GM18909 (cell line): ENCODE data around the gene SLC16A10.
"Not testable (repeated sequence)": the region's sequence is repeated elsewhere in the genome, so short reads cannot be mapped to it uniquely, and the experiment has no call there.

Experiments
- ATAC-seq: cut with Tn5 transposase; IDR thresholded peaks from one replicate; pipeline ENCODE4 v1.9.1; 2021; ENCODE audit warnings: mild to moderate bottlenecking; ENCODE audit not compliant: unreplicated experiment, poor library complexity

Gene SLC16A10

DNA sequence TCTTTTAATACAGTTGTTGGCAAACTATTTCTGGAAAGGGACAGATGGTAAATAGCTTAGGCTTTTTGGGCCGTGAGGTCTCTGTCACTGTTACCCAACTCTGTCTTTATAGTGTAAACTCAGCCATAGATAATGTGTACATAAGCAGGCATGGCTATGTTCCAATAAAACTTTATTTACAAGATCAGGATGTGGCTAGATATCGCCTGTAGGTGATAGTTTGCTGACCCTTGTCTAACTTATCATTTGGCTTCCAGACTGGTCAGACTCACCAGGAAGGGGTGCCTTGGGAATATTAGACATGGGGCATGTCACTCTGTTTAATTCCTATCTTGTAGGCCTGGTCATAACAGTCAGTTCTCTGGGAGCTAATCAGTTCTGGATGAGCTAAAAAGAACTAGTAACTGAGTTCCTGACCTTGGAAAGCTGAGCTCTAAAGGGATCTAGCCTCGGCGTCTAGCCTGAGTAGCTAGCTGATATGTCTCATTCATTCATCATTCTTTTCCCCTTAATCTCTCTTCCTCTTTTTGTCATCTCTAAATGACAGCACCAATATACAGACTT is 163.6 kb downstream of the SLC16A10 start:
- ATAC-seq: no peak

- no peak for ATAC-seq
Measured at GRCh38 chr6:111252726-111253125, 165.4 kb downstream of the SLC16A10 start.

DNA sequence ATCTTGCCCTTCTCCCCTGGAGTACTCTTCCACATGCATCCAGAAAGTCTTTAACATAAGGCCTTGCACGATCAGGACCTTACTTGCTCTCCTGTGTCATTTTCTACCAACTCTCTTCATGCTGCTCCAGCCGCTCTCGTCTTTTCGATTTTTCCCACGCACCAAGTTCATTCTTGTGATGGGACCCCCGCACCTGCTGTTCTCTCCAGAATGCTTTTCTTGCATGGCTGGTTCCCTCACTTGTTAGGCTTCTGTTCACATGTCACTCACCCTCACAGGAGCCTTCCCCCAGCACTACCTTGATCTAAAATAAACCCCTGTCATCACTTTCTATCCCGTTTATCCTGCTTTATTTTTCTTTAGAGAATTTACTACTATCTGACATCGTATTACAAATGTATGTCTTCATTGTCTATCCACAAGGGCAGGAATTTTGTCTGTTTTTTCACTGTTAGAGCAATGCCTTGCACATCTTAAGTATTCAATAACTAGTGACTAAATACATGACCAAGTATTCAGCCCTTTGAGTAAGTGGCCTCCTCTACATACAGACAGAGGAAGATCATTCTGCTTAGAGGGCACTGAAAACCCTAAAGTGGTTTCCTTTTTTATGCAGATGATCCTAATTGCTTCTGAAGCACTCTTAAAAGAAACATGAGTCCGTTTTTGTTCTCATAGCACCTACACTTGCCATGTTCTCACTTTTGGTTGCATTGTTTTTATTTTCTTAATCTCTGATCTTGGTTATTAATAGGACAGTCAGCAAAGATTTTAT is 166.9 kb downstream of the SLC16A10 start:
- ATAC-seq: no peak

- no peak for ATAC-seq
Measured at GRCh38 chr6:111254779-111255166, 167.5 kb downstream of the SLC16A10 start.

GRCh38 chr6:111255838-111256237 is 168.5 kb downstream of the SLC16A10 start:
- ATAC-seq: not testable (repeated sequence)

GRCh38 chr6:111256646-111257045 is 169.3 kb downstream of the SLC16A10 start:
- no peak for ATAC-seq

GRCh38 chr6:111258010-111258409 is 170.7 kb downstream of the SLC16A10 start:
- no peak for ATAC-seq

DNA sequence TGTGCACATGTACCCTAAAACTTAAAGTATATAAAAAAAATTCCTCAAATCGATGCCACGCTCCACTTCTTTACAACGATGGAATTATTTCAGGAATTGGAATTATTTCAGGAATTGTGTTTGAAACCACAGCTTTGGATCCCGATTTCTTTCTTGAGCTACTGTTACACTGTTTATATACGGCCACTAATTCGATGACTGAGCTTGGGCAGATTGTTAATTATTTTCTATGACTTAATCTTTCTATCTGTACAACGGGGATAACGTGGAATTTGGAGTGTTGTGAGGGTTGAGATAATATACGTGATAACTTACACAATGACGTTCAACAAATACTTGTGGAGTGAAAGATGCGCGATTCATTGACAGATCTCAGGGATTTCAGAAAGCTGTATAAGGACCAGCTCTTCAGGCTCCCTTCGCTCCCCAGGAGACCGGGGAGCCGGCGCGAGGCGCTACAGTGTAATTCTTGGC is 171.3 kb downstream of the SLC16A10 start:
- ATAC-seq: no peak

- peak; percentile 99 for ATAC-seq
Measured at GRCh38 chr6:111259089-111259831, 172.0 kb downstream of the SLC16A10 start.

GRCh38 chr6:111260570-111261298 is 173.4 kb downstream of the SLC16A10 start:
- ATAC-seq: no peak

DNA sequence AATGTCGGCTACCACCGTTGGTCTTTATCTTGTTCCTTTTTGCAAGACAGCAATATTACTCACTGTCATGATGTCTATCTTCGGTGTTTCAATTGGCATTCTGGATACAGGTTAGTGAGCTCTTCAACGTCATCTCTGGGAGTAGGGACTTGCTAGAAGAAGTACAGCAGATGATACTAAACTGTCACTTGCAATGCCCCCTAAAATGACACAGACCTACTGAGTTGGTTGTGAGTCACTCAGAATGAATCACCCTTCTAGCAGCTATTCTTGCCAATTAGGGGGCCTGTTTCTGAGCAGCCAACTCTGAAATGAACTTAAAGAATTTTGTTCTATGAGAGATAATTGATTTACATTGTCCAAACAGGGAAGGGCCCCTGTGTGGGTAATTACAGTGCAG is 176.5 kb downstream of the SLC16A10 start:
- ATAC-seq: no peak

DNA sequence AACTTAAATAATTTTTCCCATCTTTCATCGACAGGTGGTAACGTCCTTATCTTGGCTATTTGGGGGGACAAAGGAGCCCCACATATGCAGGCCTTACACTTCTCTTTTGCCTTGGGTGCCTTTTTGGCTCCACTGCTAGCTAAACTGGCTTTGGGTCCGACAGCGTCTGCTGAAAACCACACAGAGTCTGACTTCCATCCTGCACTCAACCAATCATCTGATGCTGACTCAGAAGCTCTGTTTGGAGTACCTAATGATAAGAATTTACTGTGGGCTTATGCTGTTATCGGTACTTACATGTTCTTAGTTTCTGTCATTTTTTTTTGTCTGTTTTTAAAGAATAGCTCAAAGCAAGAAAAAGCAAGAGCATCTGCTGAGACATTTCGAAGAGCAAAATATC is 178.5 kb downstream of the SLC16A10 start:
- no peak for ATAC-seq

GRCh38 chr6:111266276-111266675 is 179.0 kb downstream of the SLC16A10 start:
- no peak for ATAC-seq

DNA sequence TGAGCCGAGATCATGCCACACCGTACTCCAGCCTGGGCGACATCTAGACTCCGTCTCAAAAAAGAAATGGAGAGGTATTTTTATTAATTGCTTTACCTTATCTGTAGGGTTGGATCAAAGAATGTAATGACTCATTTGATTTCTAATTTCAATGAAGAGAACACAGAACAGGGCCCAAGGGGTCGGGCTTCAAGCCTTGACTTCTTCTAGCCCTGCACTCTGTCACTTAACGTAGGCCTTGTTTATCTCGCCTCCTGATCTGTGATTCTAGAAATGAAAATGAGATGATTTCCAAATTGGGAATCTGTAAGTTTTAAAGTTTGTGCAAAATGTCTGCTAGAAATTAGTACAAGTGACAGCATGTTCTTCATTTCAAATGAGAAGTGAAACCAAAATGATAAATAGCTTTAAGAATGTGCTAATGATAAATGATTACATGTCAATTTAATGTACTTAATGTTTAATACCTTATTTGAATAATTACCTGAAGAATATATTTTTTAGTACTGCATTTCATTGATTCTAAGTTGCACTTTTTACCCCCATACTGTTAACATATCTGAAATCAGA is 180.5 kb downstream of the SLC16A10 start:
- ATAC-seq: no peak

DNA sequence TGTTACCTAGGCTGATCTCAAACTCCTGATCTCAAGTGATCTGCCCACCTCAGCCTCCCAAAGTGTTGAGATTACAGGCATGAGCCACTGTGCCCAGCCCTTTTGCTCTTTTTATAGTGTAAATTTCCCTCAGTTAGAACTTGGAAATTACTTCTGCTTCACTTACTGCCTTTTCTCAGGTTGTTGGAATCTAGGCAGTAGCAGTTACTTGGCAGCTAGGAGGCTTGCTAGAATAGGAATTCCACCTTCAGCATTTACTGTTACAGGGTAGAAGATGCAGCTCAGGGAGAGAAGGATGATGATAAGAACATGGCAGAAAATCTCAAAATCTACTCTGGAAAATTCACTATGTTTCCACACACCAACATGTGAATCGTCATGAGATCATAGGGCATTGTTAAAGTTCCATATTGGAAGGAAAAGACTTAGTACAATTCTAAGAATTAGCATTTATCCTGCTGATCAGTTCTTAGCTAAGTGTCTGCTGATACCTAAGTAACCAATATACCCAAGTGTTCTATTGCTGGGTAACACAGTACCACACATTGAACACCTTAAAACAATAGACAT is 182.2 kb downstream of the SLC16A10 start:
- no peak for ATAC-seq

GRCh38 chr6:111270121-111270520 is 182.8 kb downstream of the SLC16A10 start:
- ATAC-seq: no peak

DNA sequence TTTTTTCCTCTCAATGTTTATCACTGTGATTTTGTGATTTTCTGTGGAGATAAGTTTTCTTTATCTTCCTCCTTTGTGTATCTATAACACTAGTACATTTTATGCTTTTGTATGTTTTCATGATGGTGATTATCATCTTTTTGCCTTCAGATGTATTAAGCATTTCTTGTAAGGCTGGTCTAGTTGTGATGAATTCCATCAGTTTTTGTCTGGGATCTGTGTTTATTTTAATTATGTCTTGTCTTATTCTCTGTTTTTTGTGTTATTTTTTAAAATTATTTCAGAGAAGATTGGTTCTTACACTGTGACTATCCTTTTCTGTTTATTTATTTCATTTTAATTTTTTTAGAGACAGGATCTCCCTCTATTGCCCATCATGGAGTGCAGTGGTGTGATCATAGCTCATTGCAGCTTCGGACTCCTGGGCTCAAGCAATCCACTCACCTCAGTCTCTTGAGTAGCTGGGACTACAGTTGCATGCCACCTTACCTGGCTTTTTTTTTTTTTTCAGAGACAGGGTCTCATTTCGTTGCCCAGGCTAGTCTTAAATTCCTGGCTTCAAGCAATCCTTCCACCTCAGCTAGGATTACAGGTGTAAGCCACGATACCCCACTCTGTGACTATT is 187.4 kb downstream of the SLC16A10 start:
- no peak for ATAC-seq

DNA sequence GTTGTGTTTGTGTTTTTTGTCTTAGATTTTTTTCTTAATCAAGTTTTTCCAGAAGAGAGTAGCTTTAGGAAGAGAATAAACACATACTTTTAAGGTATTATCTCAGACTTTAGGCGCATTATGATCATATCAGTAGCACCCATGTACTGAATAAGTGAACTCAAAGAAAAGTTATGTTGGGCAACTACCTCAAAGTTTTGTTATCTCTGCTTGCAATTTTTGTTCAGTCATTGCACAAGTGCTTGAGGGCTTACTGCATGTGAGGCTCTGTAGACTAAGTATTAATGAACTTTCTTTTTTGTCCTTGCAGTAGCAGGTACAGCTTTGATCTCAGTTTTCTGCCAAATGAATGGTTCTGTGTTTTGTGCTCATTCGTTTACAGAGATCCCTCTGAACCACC is 189.0 kb downstream of the SLC16A10 start:
- no peak for ATAC-seq

DNA sequence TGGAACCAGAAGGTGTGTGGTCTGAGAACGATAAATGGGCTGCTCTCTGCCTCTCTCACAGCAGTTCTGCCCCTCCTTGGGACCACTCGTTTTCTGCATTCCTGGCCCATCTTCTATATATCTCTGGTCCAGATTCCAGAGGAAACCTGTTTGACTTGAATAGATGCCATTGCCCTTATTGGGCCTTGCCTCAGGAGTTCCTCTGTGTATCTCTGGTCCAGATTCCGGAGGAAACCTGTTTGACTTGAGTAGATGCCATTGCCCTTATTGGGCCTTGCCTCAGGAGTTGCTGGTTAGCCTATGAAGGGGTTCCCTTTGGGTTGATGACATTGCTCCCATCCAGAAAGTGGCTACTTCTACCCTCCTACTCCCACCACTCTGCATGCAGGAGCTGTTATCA is 189.4 kb downstream of the SLC16A10 start:
- ATAC-seq: no peak

- no peak for ATAC-seq
Measured at GRCh38 chr6:111277819-111278218, 190.5 kb downstream of the SLC16A10 start.
